GM18868 (cell line): Measurements from ENCODE around the gene PFAS.

Experiments
- ATAC-seq: cut with Tn5 transposase; IDR thresholded peaks from one replicate; pipeline ENCODE4 v1.9.1; 2021; ENCODE audit warnings: mild to moderate bottlenecking, moderate library complexity; ENCODE audit not compliant: unreplicated experiment

PFAS gene

GRCh38 chr17:8300226-8300625 lies 51.1 kb downstream of the PFAS start:
- no peak for ATAC-seq

DNA sequence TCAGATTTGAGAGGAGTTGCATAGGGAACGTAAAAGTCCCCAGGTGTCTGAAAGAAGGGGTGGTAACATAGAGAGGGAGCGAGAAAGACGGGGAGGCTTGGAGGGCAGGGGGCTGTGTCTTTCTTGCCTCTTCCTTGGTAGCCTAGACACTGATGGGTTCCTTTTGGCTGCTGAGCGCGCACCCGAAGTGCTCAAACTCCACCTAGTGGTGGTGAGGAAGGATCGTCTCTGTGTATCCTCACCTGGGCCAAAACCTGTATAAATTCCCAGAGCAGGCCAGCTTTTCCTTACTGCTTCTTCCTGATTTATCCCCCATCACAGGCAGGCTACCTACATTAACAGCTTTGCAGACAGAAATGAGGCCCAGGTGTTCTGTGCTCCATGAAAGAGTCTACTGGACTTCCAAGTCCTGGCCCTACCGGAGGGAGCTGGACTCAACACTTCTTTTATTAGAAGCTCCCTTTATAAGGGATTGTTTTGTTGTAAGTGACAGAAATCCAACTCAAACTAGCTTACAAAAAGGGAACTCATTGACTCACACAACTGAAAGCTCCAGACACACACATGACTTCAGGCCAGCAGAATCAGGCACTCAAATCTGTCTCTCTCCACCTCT lies 51.6 kb downstream of the PFAS start:
- peak; percentile 51 for ATAC-seq

DNA sequence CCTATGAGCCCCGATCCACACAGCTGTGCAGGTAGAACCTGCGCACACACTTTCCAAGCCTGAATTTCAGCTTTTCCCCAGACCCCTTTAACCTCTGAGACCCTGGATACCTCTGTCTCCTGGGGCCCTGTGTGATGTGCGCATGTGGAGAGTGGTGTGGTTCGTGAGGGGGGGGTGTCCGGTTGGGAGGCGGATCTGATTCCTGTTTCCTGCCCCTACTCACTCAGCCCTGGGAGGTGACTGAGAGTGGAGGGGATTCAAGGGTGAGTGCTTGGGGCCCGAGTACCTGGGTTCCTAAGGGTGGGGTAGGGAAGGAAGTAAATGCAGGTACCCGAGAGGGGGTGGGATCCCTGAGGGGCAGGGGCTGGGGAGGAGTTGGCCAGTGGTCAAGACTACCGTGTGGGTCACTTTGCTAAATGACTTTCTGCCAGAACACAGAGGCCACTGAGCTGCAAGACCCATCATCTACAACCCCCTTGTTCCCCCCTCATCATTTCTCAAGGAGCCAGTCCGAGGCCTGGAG lies 61.6 kb downstream of the PFAS start:
- ATAC-seq: no peak

GRCh38 chr17:8311131-8311790 lies 62.2 kb downstream of the PFAS start:
- ATAC-seq: no peak

GRCh38 chr17:8312251-8312650 lies 63.2 kb downstream of the PFAS start:
- no peak for ATAC-seq

DNA sequence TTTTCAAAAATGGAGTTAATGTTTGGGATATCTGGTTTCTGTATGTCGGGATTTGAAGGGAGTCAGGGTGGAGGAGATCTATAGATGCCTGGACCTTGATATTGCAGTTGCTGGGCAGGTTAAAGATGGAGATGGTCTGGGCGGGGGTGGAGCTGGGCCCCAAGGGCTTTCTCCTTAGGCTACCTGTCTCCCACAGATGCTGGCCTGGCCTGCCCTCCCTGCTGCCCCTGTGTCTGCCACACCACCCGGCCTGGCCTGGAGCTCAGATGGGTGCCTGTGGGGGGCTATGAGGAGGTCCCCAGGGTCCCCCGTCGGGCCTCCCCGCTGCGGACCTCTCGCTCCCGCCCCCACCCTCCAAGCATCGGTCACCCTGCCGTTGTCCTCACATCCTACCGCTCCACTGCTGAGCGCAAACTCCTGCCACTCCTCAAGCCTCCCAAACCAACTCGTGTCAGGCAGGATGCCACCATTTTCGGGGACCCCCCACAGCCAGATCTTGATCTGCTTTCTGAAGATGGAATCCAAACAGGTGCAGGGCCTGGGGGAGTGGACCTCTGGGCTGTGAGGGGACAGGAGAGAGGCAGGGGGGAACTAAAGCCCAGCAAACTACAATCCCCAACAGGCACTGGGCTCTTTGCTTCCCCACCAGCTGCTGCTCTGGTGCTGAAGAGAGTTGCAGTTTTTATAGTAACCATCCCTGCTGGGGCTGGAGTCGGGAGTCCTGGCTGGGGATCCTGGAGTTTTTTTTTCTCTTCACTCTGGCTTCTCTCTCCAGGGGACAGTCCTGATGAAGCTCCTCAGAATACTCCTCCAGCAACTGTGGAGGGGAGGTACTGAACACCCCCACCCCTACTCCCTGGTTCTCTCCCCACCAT lies 63.9 kb downstream of the PFAS start:
- no peak for ATAC-seq

- no peak for ATAC-seq
These were observed 66.0 kb downstream of the PFAS start for GRCh38 chr17:8314797-8315763.

DNA sequence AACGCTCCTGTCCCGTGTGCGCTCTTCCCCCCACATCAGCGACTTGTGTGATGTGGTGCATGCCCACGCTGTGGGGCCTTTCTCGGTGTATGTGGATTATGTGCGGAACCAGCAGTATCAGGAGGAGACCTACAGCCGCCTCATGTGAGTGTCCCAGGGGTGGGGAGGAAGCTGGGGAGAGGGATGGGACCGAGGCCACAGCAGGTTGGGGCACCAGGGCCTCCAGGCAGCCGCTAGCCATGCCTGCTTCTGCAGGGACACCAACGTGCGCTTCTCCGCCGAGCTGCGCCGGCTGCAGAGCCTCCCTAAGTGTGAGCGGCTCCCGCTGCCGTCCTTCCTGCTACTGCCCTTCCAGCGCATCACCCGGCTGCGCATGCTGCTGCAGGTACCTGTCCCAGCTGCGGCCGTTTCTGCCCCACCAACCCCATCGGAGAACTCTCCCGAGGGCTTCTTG lies 66.7 kb downstream of the PFAS start:
- ATAC-seq: no peak

DNA sequence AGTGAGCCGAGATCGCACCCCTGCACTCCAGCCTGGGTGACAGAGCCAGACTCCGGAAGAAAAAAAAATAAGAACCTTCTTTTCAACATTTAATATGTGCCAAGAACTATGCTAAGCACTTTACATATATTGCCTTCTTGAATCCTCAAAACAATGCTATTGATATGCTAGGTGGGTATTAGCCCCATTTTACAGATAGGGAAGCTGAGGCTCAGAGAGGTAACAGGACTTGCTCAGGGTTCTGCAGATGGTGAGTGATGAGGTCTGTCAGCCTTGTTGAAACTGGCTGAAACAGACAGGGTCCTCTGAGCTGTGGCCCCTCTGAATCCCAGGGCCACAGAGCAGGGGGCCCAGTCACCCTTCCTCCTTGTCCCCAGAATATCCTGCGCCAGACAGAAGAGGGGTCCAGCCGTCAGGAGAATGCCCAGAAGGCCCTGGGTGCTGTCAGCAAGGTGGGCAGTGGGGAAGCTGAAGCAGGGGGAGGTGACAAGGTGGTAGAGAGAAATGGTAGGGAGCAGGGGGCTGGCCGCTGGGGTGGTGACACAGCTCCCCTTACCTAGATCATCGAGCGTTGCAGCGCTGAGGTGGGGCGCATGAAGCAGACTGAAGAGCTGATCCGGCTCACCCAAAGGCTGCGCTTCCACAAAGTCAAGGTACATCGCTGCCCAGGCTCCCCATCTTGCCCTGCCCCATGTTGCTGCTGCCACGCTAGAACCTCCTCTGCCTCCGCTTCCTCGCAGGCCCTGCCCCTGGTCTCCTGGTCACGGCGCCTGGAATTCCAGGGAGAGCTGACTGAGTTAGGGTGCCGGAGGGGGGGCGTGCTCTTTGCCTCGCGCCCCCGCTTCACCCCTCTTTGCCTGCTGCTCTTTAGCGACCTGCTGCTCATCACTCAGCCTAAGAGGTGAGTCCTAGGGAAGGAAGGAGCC lies 69.2 kb downstream of the PFAS start:
- no peak for ATAC-seq
